Colonic mucosa (tissue), 4 donors: ENCODE data around the gene ZC3H8. TPM values are rescaled to one million over a fixed set of nuclear protein-coding genes. Genes with fewer than 3 reads are reported as not detected.

Source experiments
- DNase-seq: peaks from one replicate; pipeline ENCODE4 v3.0.0-alpha.2; 2020
- H3K27ac ChIP-seq: fragments of 200-600 bp; one replicate; pipeline ENCODE4 v1.8.0; 2021
- H3K27me3 ChIP-seq: fragments of 200-600 bp; one replicate; pipeline ENCODE4 v1.8.0; 2021
- H3K36me3 ChIP-seq: fragments of 200-600 bp; one replicate; pipeline ENCODE4 v1.8.0; 2021
- H3K4me1 ChIP-seq: fragments of 200-600 bp; one replicate; pipeline ENCODE4 v1.8.0; 2021; ENCODE audit warnings: mild to moderate bottlenecking
- H3K4me3 ChIP-seq: fragments of 200-600 bp; one replicate; pipeline ENCODE4 v1.8.0; 2021
- H3K9ac ChIP-seq, 2 donors: one replicate each; pipeline ENCODE4 v1.7.0; 2013; ENCODE audit warnings: control low read depth in 2 of 2, low read depth in 2 of 2, low read length in 2 of 2
- H3K9me3 ChIP-seq: fragments of 200-600 bp; one replicate; pipeline ENCODE4 v1.8.0; 2021
- intact Hi-C: fragments of 100-400 bp; cut with DNase I; formaldehyde crosslinking; loops from one replicate; pipeline ENCODE4 v1.14.1; 2022
- total RNA-seq, 2 donors: library from RNA; stranded (reverse); fragmentation: NEBNext Ultra II Directional in 1 of 2; extraction: Animal tissue kit (Norgen Biotek cat#: 25700) in 1 of 2; gene quantifications; one replicate each; pipeline ENCODE4 v1.2.1, GENCODE V29; 2021
- TF ChIP-seq, protein P1 (sequence below): fragments of 200-600 bp; IDR thresholded peaks from one replicate; pipeline ENCODE4 v1.8.0; 2022; ENCODE audit warnings: antibody characterized with exemption, mild to moderate bottlenecking
- donor health status: healthy.
- donor health status: DM: no; HTN: no; CAD: no.
- donor health status: DM: no; HTN: no; CAD: no.

ZC3H8 gene
- total RNA-seq, 2 donors from 2014 or later, result 5.9 to 8.1 TPM

DNA sequence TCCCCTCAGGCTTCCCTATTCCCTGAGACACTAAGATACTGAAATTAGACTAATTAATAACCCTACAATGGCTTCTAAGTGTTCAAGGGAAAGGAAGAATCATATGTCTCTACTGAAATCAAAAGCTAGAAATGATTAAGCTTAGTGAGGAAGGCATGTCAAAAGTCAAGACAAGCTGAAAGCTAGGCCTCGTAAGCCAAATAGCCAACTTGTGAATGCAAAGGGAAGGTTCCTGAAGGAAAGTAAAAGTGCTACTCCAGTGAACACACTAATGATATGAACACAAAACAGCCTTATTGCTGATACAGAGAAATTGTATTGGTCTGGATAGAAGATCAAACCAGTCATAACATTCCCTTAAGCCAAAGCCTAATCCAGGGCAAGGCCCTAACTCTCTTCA lies 10.0 kb downstream of the ZC3H8 start:
- intact Hi-C loops, result no loop called here
- H3K36me3 ChIP-seq, result peaks cover 3% of the 10 kb centered on the region

GRCh38 chr2:112243233-112243632 lies 11.6 kb downstream of the ZC3H8 start:
- peaks cover 3% of the 10 kb centered on the region for H3K36me3 ChIP-seq
- TF ChIP-seq, protein P1, sequence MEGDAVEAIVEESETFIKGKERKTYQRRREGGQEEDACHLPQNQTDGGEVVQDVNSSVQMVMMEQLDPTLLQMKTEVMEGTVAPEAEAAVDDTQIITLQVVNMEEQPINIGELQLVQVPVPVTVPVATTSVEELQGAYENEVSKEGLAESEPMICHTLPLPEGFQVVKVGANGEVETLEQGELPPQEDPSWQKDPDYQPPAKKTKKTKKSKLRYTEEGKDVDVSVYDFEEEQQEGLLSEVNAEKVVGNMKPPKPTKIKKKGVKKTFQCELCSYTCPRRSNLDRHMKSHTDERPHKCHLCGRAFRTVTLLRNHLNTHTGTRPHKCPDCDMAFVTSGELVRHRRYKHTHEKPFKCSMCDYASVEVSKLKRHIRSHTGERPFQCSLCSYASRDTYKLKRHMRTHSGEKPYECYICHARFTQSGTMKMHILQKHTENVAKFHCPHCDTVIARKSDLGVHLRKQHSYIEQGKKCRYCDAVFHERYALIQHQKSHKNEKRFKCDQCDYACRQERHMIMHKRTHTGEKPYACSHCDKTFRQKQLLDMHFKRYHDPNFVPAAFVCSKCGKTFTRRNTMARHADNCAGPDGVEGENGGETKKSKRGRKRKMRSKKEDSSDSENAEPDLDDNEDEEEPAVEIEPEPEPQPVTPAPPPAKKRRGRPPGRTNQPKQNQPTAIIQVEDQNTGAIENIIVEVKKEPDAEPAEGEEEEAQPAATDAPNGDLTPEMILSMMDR, result no peak

More for the DNA sequence above, 10.0 kb downstream of the ZC3H8 start:
- H3K9ac ChIP-seq, result no peak overlapping the region
- no peaks in the 10 kb centered on the region for H3K4me1 ChIP-seq
- no peak overlapping the region for H3K27ac ChIP-seq
- TF ChIP-seq, protein P1, result no peak
- no peak overlapping the region for H3K4me3 ChIP-seq
- no peaks in the 10 kb centered on the region for H3K9me3 ChIP-seq
- no peak for DNase-seq
- no peaks in the 10 kb centered on the region for H3K27me3 ChIP-seq

DNA sequence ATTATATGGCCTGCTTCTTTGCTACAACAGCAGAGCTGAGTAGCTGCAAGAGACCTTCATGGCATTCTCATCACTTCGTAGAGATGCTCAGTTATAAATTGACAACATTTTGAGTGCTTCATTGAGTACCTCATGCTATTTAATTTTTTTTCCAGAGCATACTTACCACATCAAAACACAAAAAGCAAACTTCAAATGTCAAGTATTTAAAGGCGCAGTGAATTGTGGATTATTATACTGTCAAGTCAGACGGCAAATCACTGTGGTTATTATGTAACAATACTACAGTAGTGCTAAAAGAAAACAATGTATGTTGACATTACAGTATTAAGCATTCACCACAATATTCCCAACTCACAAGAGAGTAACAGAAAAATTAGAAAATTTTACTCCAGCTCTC lies 12.5 kb downstream of the ZC3H8 start:
- intact Hi-C loops, result no loop called here

More at GRCh38 chr2:112243233-112243632, 11.6 kb downstream of the ZC3H8 start:
- H3K9me3 ChIP-seq, result no peaks in the 10 kb centered on the region
- DNase-seq, result no peak
- H3K27me3 ChIP-seq, result no peaks in the 10 kb centered on the region
- no peak overlapping the region for H3K9ac ChIP-seq
- no peaks in the 10 kb centered on the region for H3K4me1 ChIP-seq
- intact Hi-C loops, result no loop called here
- no peak overlapping the region for H3K4me3 ChIP-seq
- H3K27ac ChIP-seq, result no peak overlapping the region

GRCh38 chr2:112239862-112240261 lies 15.0 kb downstream of the ZC3H8 start:
- DNase-seq, result no peak
- Histone ChIP-seq H3K4me1 (no peaks in the 10 kb centered on the region), H3K9ac (no peak overlapping the region), H3K4me3 (no peak overlapping the region), H3K27ac (no peak overlapping the region), H3K27me3 (no peaks in the 10 kb centered on the region), H3K36me3 (no peaks in the 10 kb centered on the region), H3K9me3 (no peaks in the 10 kb centered on the region)
- intact Hi-C loops, result no loop called here
- TF ChIP-seq, protein P1, result no peak

More for the DNA sequence above, 12.5 kb downstream of the ZC3H8 start:
- Histone ChIP-seq H3K27ac (no peak overlapping the region), H3K36me3 (peaks cover 1% of the 10 kb centered on the region), H3K9me3 (no peaks in the 10 kb centered on the region), H3K9ac (no peak overlapping the region), H3K27me3 (no peaks in the 10 kb centered on the region), H3K4me3 (no peak overlapping the region), H3K4me1 (no peaks in the 10 kb centered on the region)
- TF ChIP-seq, protein P1, result no peak
- DNase-seq, result no peak

GRCh38 chr2:112230371-112230770 lies 24.5 kb downstream of the ZC3H8 start:
- DNase-seq, result no peak
- no peak overlapping the region for H3K4me3 ChIP-seq
- no peaks in the 10 kb centered on the region for H3K27me3 ChIP-seq
- intact Hi-C loops, result no loop called here
- no peak overlapping the region for H3K9ac ChIP-seq
- H3K4me1 ChIP-seq, result no peaks in the 10 kb centered on the region
- no peaks in the 10 kb centered on the region for H3K9me3 ChIP-seq
- no peak overlapping the region for H3K27ac ChIP-seq
- H3K36me3 ChIP-seq, result no peaks in the 10 kb centered on the region
- TF ChIP-seq, protein P1, result no peak
